HepG2 (cell line): Measurements from ENCODE around the gene DYNC2I2. TPM values are rescaled to one million over a fixed set of nuclear protein-coding genes. Genes with fewer than 3 reads are reported as not detected.

ENCODE experiments used
- ATAC-seq: fragments of 200-7000 bp; cut with Tn5 transposase; 3 replicates; pipeline ENCODE4 v1.9.1; 2020; ENCODE audit warnings: mild to moderate bottlenecking, moderate library complexity
- BruUV-seq: library from RNA; stranded (reverse); fragments of 400-500 nt; replicated peaks from 2 replicates; lab custom pipeline; 2021; lab: Mats Ljungman, UMichigan
- CTCF ChIA-PET: fragments of 300-600 bp; formaldehyde crosslinking; extraction: SDS; loops from one replicate; lab custom pipeline; 2021; ENCODE audit warnings: low total read pairs, inconsistent platforms, low intra/inter-chr PET ratio; lab: Yijun Ruan, JAX
- POLR2A ChIA-PET: fragments of 350-600 bp; sonication (Branson Sonifier 250); formaldehyde crosslinking; loops from one replicate; lab custom pipeline; 2020; ENCODE audit warnings: antibody characterized with exemption, inconsistent platforms; lab: Yijun Ruan, JAX
- DNase-seq: peaks from one replicate; pipeline ENCODE4 v3.0.0-alpha.2; 2015; ENCODE audit warnings: low spot score
- FAIRE-seq: peaks from 3 replicates; lab custom pipeline; 2011; peaks lifted over from hg19 to GRCh38; lab: Jason Lieb, UNC
- H2AFZ ChIP-seq: one replicate; pipeline ENCODE4 v1.6.1; 2011; ENCODE audit warnings: low read length, inconsistent platforms
- H3K27ac ChIP-seq: fragments of 300-600 bp; 3 replicates; pipeline ENCODE4 v1.8.0; 2011; ENCODE audit warnings: mixed run types, mild to moderate bottlenecking, mixed read lengths, low read length, inconsistent platforms; ENCODE audit not compliant: insufficient read depth; ENCODE audit errors: extremely low read length
- H3K27me3 ChIP-seq, 2 experiments: fragments of 200-600 bp in 1 of 2; 2 replicates in 1 of 2; 3 replicates in 1 of 2; pipeline versions ENCODE4 v1.6.0 to v1.8.0; 2011; ENCODE audit warnings: low read length in 2 of 2, mild to moderate bottlenecking in 2 of 2, moderate library complexity in 2 of 2, inconsistent platforms in 1 of 2; ENCODE audit not compliant: insufficient read depth in 2 of 2, control insufficient read depth in 1 of 2
- H3K36me3 ChIP-seq, 2 experiments: fragments of 200-600 bp in 1 of 2; replicated peaks in 1 of 2; 2 replicates in 1 of 2; 3 replicates in 1 of 2; pipeline versions ENCODE4 v1.5.1 to v1.8.0; 2011; ENCODE audit warnings: low read length in 2 of 2, inconsistent platforms in 1 of 2; ENCODE audit not compliant: insufficient read depth in 2 of 2, control insufficient read depth in 1 of 2
- H3K4me1 ChIP-seq: 2 replicates; pipeline ENCODE4 v1.5.1; 2012; ENCODE audit warnings: low read length, inconsistent platforms; ENCODE audit not compliant: insufficient read depth
- H3K4me2 ChIP-seq: 2 replicates; pipeline ENCODE4 v1.6.0; 2011; ENCODE audit warnings: low read depth, low read length, inconsistent platforms
- H3K4me3 ChIP-seq, 3 experiments: fragments of 200-600 bp in 1 of 3; sonication (generic), shearing (Covaris generic) in 1 of 3; replicated peaks in 1 of 3; 2 replicates each; pipeline ENCODE4 v1.5.1; 2011 to 2016; ENCODE audit warnings: low read length in 3 of 3, inconsistent platforms in 2 of 3, low read depth in 2 of 3, mild to moderate bottlenecking in 2 of 3, control low read depth in 1 of 3, mixed read lengths in 1 of 3; ENCODE audit not compliant: insufficient read depth in 1 of 3
- H3K79me2 ChIP-seq: one replicate; pipeline ENCODE4 v1.6.1; 2011; ENCODE audit warnings: low read length, inconsistent platforms; ENCODE audit not compliant: insufficient read depth
- H3K9ac ChIP-seq: 2 replicates; pipeline ENCODE4 v1.6.0; 2011; ENCODE audit warnings: mild to moderate bottlenecking, low read depth, low read length, inconsistent platforms; ENCODE audit not compliant: insufficient read depth
- H3K9me3 ChIP-seq: 2 replicates; pipeline ENCODE4 v1.5.1; 2012; ENCODE audit warnings: mild to moderate bottlenecking, low read length
- H4K20me1 ChIP-seq: 2 replicates; pipeline ENCODE4 v1.6.0; 2011; ENCODE audit warnings: inconsistent platforms, mild to moderate bottlenecking, low read length, moderate library complexity; ENCODE audit not compliant: insufficient read depth
- BRF2 ChIP-seq: sonication (generic); formaldehyde crosslinking; IDR thresholded peaks from 2 replicates; pipeline ENCODE4 v1.8.1; 2022; ENCODE audit warnings: mild to moderate bottlenecking, missing genetic modification reagents
- CREB3 ChIP-seq: sonication (generic); formaldehyde crosslinking; IDR thresholded peaks from 2 replicates; pipeline ENCODE4 v1.5.0; 2020; ENCODE audit warnings: missing genetic modification reagents
- ETV6 ChIP-seq: sonication (generic); formaldehyde crosslinking; conservative IDR thresholded peaks from 2 replicates; pipeline ENCODE4 v1.4.0; 2020; ENCODE audit warnings: missing genetic modification reagents
- GABPA ChIP-seq, 2 experiments: IDR thresholded peaks; 2 replicates each; pipeline ENCODE4 v1.6.1; 2011 to 2016; ENCODE audit warnings: low read depth in 2 of 2, low read length in 1 of 2, missing biosample characterization in 1 of 2, missing genetic modification characterization in 1 of 2
- GTF3A ChIP-seq: sonication (generic); formaldehyde crosslinking; conservative IDR thresholded peaks from 2 replicates; pipeline ENCODE4 v1.4.0; 2020; ENCODE audit warnings: mild to moderate bottlenecking, missing genetic modification reagents
- HCFC1 ChIP-seq: fragments of 150-350 bp; IDR thresholded peaks from 2 replicates; pipeline ENCODE4 v1.6.1; 2014; ENCODE audit warnings: low read depth, low read length
- IRF1 ChIP-seq: sonication (generic); formaldehyde crosslinking; IDR thresholded peaks from 2 replicates; pipeline ENCODE4 v1.4.0; 2020; ENCODE audit warnings: low read depth, mild to moderate bottlenecking, missing genetic modification reagents
- KLF16 ChIP-seq, 2 experiments: sonication (generic) in 1 of 2; formaldehyde crosslinking in 1 of 2; IDR thresholded peaks; 2 replicates each; pipeline versions ENCODE4 v1.6.1 to v1.8.0; 2016 to 2023; ENCODE audit warnings: missing genetic modification reagents in 2 of 2, missing compliant biosample characterization in 1 of 2
- RCOR2 ChIP-seq: IDR thresholded peaks from 2 replicates; pipeline ENCODE4 v1.6.1; 2016; ENCODE audit warnings: missing biosample characterization, missing genetic modification reagents
- SIX4 ChIP-seq: sonication (generic); formaldehyde crosslinking; IDR thresholded peaks from 2 replicates; pipeline ENCODE4 v1.4.0; 2020; ENCODE audit warnings: missing genetic modification reagents
- TAF1 ChIP-seq: sonication (generic); formaldehyde crosslinking; IDR thresholded peaks from 2 replicates; pipeline ENCODE4 v1.4.0; 2020; ENCODE audit warnings: missing genetic modification reagents
- THAP7 ChIP-seq: sonication (generic); formaldehyde crosslinking; IDR thresholded peaks from 2 replicates; pipeline ENCODE4 v1.8.1; 2023; ENCODE audit warnings: mild to moderate bottlenecking, missing genetic modification reagents
- YEATS2 ChIP-seq: sonication (generic); formaldehyde crosslinking; IDR thresholded peaks from 2 replicates; pipeline ENCODE4 v1.4.0; 2020; ENCODE audit warnings: missing genetic modification reagents, borderline replicate concordance
- ZNF18 ChIP-seq: sonication (generic); formaldehyde crosslinking; IDR thresholded peaks from 2 replicates; pipeline ENCODE4 v1.8.0; 2022; ENCODE audit warnings: mild to moderate bottlenecking, missing genetic modification reagents; ENCODE audit not compliant: insufficient replicate concordance
- ZNF263 ChIP-seq: sonication (generic); formaldehyde crosslinking; IDR thresholded peaks from 2 replicates; pipeline ENCODE4 v1.4.0; 2020; ENCODE audit warnings: missing genetic modification reagents
- ZNF30 ChIP-seq: sonication (generic); formaldehyde crosslinking; IDR thresholded peaks from 2 replicates; pipeline ENCODE4 v1.5.0; 2020; ENCODE audit warnings: mild to moderate bottlenecking, missing genetic modification reagents
- ZNF337 ChIP-seq: sonication (generic); formaldehyde crosslinking; IDR thresholded peaks from 2 replicates; pipeline ENCODE4 v1.5.1; 2020; ENCODE audit warnings: missing genetic modification reagents, low read depth, mild to moderate bottlenecking, borderline replicate concordance
- ZNF546 ChIP-seq: sonication (generic); formaldehyde crosslinking; conservative IDR thresholded peaks from 2 replicates; pipeline ENCODE4 v1.8.1; 2023; ENCODE audit warnings: mild to moderate bottlenecking, missing genetic modification reagents
- ZNF775 ChIP-seq: sonication (generic); formaldehyde crosslinking; IDR thresholded peaks from 2 replicates; pipeline ENCODE4 v1.4.0; 2020; ENCODE audit warnings: missing genetic modification reagents, mild to moderate bottlenecking, moderate library complexity, borderline replicate concordance
- ZSCAN22 ChIP-seq: sonication (generic); formaldehyde crosslinking; IDR thresholded peaks from 2 replicates; pipeline ENCODE4 v1.4.0; 2020; ENCODE audit warnings: mild to moderate bottlenecking, missing genetic modification reagents
- WGBS: methylation state at CpG from one replicate; pipeline ENCODE4 v1.1.6; 2017; ENCODE audit warnings: low lambda C conversion rate; 5-methylcytosine and 5-hydroxymethylcytosine counted together
- in situ Hi-C: cut with HindIII; loops from 2 replicates; pipeline ENCODE4 v1.10.0; 2017; ENCODE audit warnings: low pct_unique_long_range_greater_than_20kb; ENCODE audit not compliant: extremely low pct_ligation_motif_present
- intact Hi-C: fragments of 100-400 bp; cut with micrococcal nuclease; formaldehyde crosslinking; loops from one replicate; pipeline ENCODE4 v1.10.0; 2022; ENCODE audit not compliant: unreplicated experiment
- polyA plus RNA-seq, 8 experiments: library from polyadenylated mRNA; depleted of rRNA in 3 of 8; stranded (reverse) in 7 of 8; unstranded in 1 of 8; fragments of >200 nt; fragmentation: Illumina TruSeq in 4 of 8; extraction: Trizol in 4 of 8; gene quantifications; 2 replicates each; pipeline versions ENCODE4 v1.2.1 to v1.2.3, GENCODE V29; 2011 to 2016; ENCODE audit warnings: low read depth in 4 of 8, missing spikeins in 1 of 8, mixed read lengths in 1 of 8; ENCODE audit not compliant: insufficient read depth in 1 of 8
- total RNA-seq, 5 experiments: library from RNA; depleted of rRNA; stranded (reverse); fragments of >200 nt; fragmentation: Illumina TruSeq; extraction: Trizol; gene quantifications; 2 replicates each; pipeline ENCODE4 v1.2.3, GENCODE V29; 2016; ENCODE audit warnings: low read depth in 1 of 5

Gene DYNC2I2
- total and polyA plus RNA-seq, 2 of the 13 experiments (the other 11 are each of a cell fraction or from before 2014, with no cell fraction given), result 13.7 to 40.2 TPM

GRCh38 chr9:128619127-128619526, 37.5 kb downstream of the DYNC2I2 start (continued):
- no peak for TF ChIP-seq YEATS2 (CRISPR knock-in tag)
- TF ChIP-seq THAP7, result no peak
- no peak for TF ChIP-seq GABPA (IDR thresholded peaks at IDR 0.05; ENCODE audit: low read depth, low read length)
- TF ChIP-seq GABPA (CRISPR knock-in tag; IDR thresholded peaks at IDR 0.05; ENCODE audit: low read depth), result no peak
- TF ChIP-seq ZNF775 (CRISPR knock-in tag), result no peak
- TF ChIP-seq CREB3, result no peak
- TF ChIP-seq ZNF546 (CRISPR knock-in tag), result no peak

- Histone ChIP-seq H3K9me3 (no peaks in the 10 kb centered on the region), H4K20me1 (no peaks in the 10 kb centered on the region), H3K27ac (no peak overlapping the region), H3K79me2 (no peaks in the 10 kb centered on the region), H2AFZ (no peak overlapping the region), H3K4me3 (no peak overlapping the region), H3K4me2 (no peak overlapping the region), H3K27me3 (no peaks in the 10 kb centered on the region), H3K36me3 (peaks cover 32 to 77% of the 10 kb centered on the region in 2 experiments), H3K9ac (no peak overlapping the region), H3K4me1 (no peaks in the 10 kb centered on the region)
- BruUV-seq, result no TSS peak
- in situ Hi-C loops, result no loop called here
- ChIA-PET CTCF (no interaction called here), POLR2A (interaction anchor here (1.1 kb wide), 1 partner anchor 18 kb away, joined by 3 read pairs; no protein-coding TSS in a partner anchor)
- no peak for FAIRE-seq
- no peak for ATAC-seq
- WGBS, result 92% methylated on average over 2 of the region's 8 CpGs
- DNase-seq, result no peak
- intact Hi-C loops, result no loop called here
- no peak for TF ChIP-seq SIX4 (CRISPR knock-in tag)
- TF ChIP-seq ETV6, result no peak
- TF ChIP-seq ZSCAN22 (CRISPR knock-in tag), result no peak
- no peak for TF ChIP-seq IRF1
- TF ChIP-seq ZNF30 (CRISPR knock-in tag), result no peak
- no peak for TF ChIP-seq ZNF337 (CRISPR knock-in tag)
- no peak for TF ChIP-seq RCOR2 (CRISPR knock-in tag)
- TF ChIP-seq GTF3A (CRISPR knock-in tag), result no peak
- no peak for TF ChIP-seq KLF16 (CRISPR knock-in tag; IDR thresholded peaks at IDR 0.05)
- no peak for TF ChIP-seq ZNF18 (CRISPR knock-in tag)
- no peak for TF ChIP-seq BRF2 (CRISPR knock-in tag)
- TF ChIP-seq TAF1 (CRISPR knock-in tag), result no peak
- TF ChIP-seq ZNF263 (CRISPR knock-in tag), result no peak
- TF ChIP-seq HCFC1, result no peak
Measured at GRCh38 chr9:128617943-128618342, 38.7 kb downstream of the DYNC2I2 start.
